Stimulated activated effector memory CD8-positive, alpha-beta T cell treated with anti-CD3 and anti-CD28 coated beads, Interleukin-12 subunit alpha, Interleukin-12 subunit beta, amount 100 ng/mL, for 72 hours (primary cell): ENCODE data around the gene DYNC2H1.

Experiments
- ATAC-seq: fragments of 150-1000 bp; cut with Tn5 transposase; 2 replicates; pipeline ENCODE4 v1.10.0; 2021
- DNase-seq, 2 donors: peaks; one replicate each; pipeline ENCODE4 v3.0.0; 2021 to 2022; ENCODE audit warnings: low spot score in 2 of 2
- H3K27ac Mint-ChIP-seq: one replicate; pipeline ENCODE4 v1.8.0; 2022; ENCODE audit warnings: mild to moderate bottlenecking, mixed read lengths
- H3K36me3 Mint-ChIP-seq: one replicate; pipeline ENCODE4 v1.8.0; 2022; ENCODE audit warnings: mild to moderate bottlenecking, mixed read lengths
- H3K4me1 Mint-ChIP-seq: one replicate; pipeline ENCODE4 v1.8.0; 2022; ENCODE audit warnings: mixed read lengths
- H3K4me3 Mint-ChIP-seq: one replicate; pipeline ENCODE4 v1.8.0; 2022; ENCODE audit warnings: mild to moderate bottlenecking, mixed read lengths
- H3K9me3 Mint-ChIP-seq: one replicate; pipeline ENCODE4 v1.8.0; 2022; ENCODE audit warnings: mixed read lengths

The DYNC2H1 gene

GRCh38 chr11:103284260-103284659 lies 175.0 kb downstream of the DYNC2H1 start:
- no peak for ATAC-seq
- H3K36me3 Mint-ChIP-seq, result no peaks in the 10 kb centered on the region
- no peak for DNase-seq

GRCh38 chr11:103294516-103294915 lies 185.3 kb downstream of the DYNC2H1 start:
- H3K36me3 Mint-ChIP-seq, result no peaks in the 10 kb centered on the region
- no peaks in the 10 kb centered on the region for H3K4me1 Mint-ChIP-seq
- no peak for ATAC-seq
- no peak overlapping the region for H3K4me3 Mint-ChIP-seq
- peaks cover 26% of the 10 kb centered on the region for H3K9me3 Mint-ChIP-seq
- no peak for DNase-seq
- H3K27ac Mint-ChIP-seq, result no peak overlapping the region

More at GRCh38 chr11:103284260-103284659, 175.0 kb downstream of the DYNC2H1 start:
- no peak overlapping the region for H3K27ac Mint-ChIP-seq
- no peaks in the 10 kb centered on the region for H3K9me3 Mint-ChIP-seq
- H3K4me3 Mint-ChIP-seq, result no peak overlapping the region
- H3K4me1 Mint-ChIP-seq, result no peaks in the 10 kb centered on the region

GRCh38 chr11:103295704-103296103 lies 186.5 kb downstream of the DYNC2H1 start:
- H3K9me3 Mint-ChIP-seq, result peaks cover 26% of the 10 kb centered on the region
- DNase-seq (no peak), ATAC-seq (no peak)
- H3K4me3 Mint-ChIP-seq, result no peak overlapping the region
- H3K27ac Mint-ChIP-seq, result no peak overlapping the region
- no peaks in the 10 kb centered on the region for H3K4me1 Mint-ChIP-seq
- no peaks in the 10 kb centered on the region for H3K36me3 Mint-ChIP-seq

- no peak for ATAC-seq
- H3K9me3 Mint-ChIP-seq, result peaks cover 16% of the 10 kb centered on the region
- no peaks in the 10 kb centered on the region for H3K36me3 Mint-ChIP-seq
Measured at GRCh38 chr11:103297900-103298299, 188.7 kb downstream of the DYNC2H1 start.

GRCh38 chr11:103315248-103315647 lies 206.0 kb downstream of the DYNC2H1 start:
- Mint-ChIP-seq H3K9me3 (no peaks in the 10 kb centered on the region), H3K4me1 (no peaks in the 10 kb centered on the region), H3K4me3 (no peak overlapping the region), H3K27ac (no peak overlapping the region), H3K36me3 (no peaks in the 10 kb centered on the region)
- ATAC-seq, result no peak
- no peak for DNase-seq

More at GRCh38 chr11:103297900-103298299, 188.7 kb downstream of the DYNC2H1 start:
- DNase-seq, result no peak
- H3K4me3 Mint-ChIP-seq, result no peak overlapping the region
- H3K27ac Mint-ChIP-seq, result no peak overlapping the region
- H3K4me1 Mint-ChIP-seq, result no peaks in the 10 kb centered on the region

- no peaks in the 10 kb centered on the region for H3K9me3 Mint-ChIP-seq
- no peak for ATAC-seq
- H3K27ac Mint-ChIP-seq, result no peak overlapping the region
- no peaks in the 10 kb centered on the region for H3K36me3 Mint-ChIP-seq
- DNase-seq, result no peak
- H3K4me1 Mint-ChIP-seq, result no peaks in the 10 kb centered on the region
- H3K4me3 Mint-ChIP-seq, result no peak overlapping the region
Measured at GRCh38 chr11:103317118-103317517, 207.9 kb downstream of the DYNC2H1 start.

- DNase-seq, result no peak
- H3K4me3 Mint-ChIP-seq, result no peak overlapping the region
Measured at GRCh38 chr11:103322821-103323220, 213.6 kb downstream of the DYNC2H1 start.

GRCh38 chr11:103325686-103326069 lies 216.5 kb downstream of the DYNC2H1 start:
- peak overlapping the region; percentile 57 for H3K27ac Mint-ChIP-seq
- no peaks in the 10 kb centered on the region for H3K9me3 Mint-ChIP-seq
- ATAC-seq (no peak), DNase-seq (no peak)
- H3K4me3 Mint-ChIP-seq, result no peak overlapping the region
- H3K36me3 Mint-ChIP-seq, result no peaks in the 10 kb centered on the region
- peaks cover 9% of the 10 kb centered on the region for H3K4me1 Mint-ChIP-seq

More at GRCh38 chr11:103322821-103323220, 213.6 kb downstream of the DYNC2H1 start:
- Mint-ChIP-seq H3K27ac (no peak overlapping the region), H3K4me1 (peaks cover 9% of the 10 kb centered on the region), H3K9me3 (no peaks in the 10 kb centered on the region), H3K36me3 (no peaks in the 10 kb centered on the region)
- no peak for ATAC-seq

- Mint-ChIP-seq H3K4me3 (no peak overlapping the region), H3K4me1 (peaks cover 9% of the 10 kb centered on the region), H3K27ac (peak overlapping the region; percentile 57), H3K9me3 (no peaks in the 10 kb centered on the region), H3K36me3 (no peaks in the 10 kb centered on the region)
- DNase-seq (peak; percentile 11 to 61), ATAC-seq (peak; percentile 79)
Measured at GRCh38 chr11:103326070-103326794, 217.0 kb downstream of the DYNC2H1 start.

GRCh38 chr11:103327721-103328120 lies 218.5 kb downstream of the DYNC2H1 start:
- H3K36me3 Mint-ChIP-seq, result no peaks in the 10 kb centered on the region
- peaks cover 9% of the 10 kb centered on the region for H3K4me1 Mint-ChIP-seq
- no peak overlapping the region for H3K27ac Mint-ChIP-seq
- no peak overlapping the region for H3K4me3 Mint-ChIP-seq
- ATAC-seq, result no peak
- no peak for DNase-seq
- H3K9me3 Mint-ChIP-seq, result no peaks in the 10 kb centered on the region

GRCh38 chr11:103332409-103332808 lies 223.2 kb downstream of the DYNC2H1 start:
- DNase-seq, result no peak
- Mint-ChIP-seq H3K36me3 (no peaks in the 10 kb centered on the region), H3K9me3 (no peaks in the 10 kb centered on the region), H3K4me1 (no peaks in the 10 kb centered on the region), H3K27ac (no peak overlapping the region), H3K4me3 (no peak overlapping the region)
- ATAC-seq, result no peak

- Mint-ChIP-seq H3K27ac (no peak overlapping the region), H3K36me3 (no peaks in the 10 kb centered on the region), H3K4me1 (no peaks in the 10 kb centered on the region), H3K4me3 (no peak overlapping the region), H3K9me3 (no peaks in the 10 kb centered on the region)
- DNase-seq (no peak), ATAC-seq (no peak)
Measured at GRCh38 chr11:103338621-103339484, 229.6 kb downstream of the DYNC2H1 start.

GRCh38 chr11:103339485-103339857 lies 230.2 kb downstream of the DYNC2H1 start:
- ATAC-seq, result no peak
- H3K4me3 Mint-ChIP-seq, result no peak overlapping the region
- no peaks in the 10 kb centered on the region for H3K36me3 Mint-ChIP-seq
- H3K4me1 Mint-ChIP-seq, result no peaks in the 10 kb centered on the region
- no peaks in the 10 kb centered on the region for H3K9me3 Mint-ChIP-seq
- DNase-seq, result no peak
- H3K27ac Mint-ChIP-seq, result no peak overlapping the region

- Mint-ChIP-seq H3K4me1 (no peaks in the 10 kb centered on the region), H3K36me3 (no peaks in the 10 kb centered on the region), H3K9me3 (no peaks in the 10 kb centered on the region), H3K27ac (no peak overlapping the region), H3K4me3 (no peak overlapping the region)
- ATAC-seq (no peak), DNase-seq (no peak)
Measured at GRCh38 chr11:103340956-103341355, 231.7 kb downstream of the DYNC2H1 start.

- ATAC-seq (no peak), DNase-seq (no peak)
- Mint-ChIP-seq H3K4me1 (no peaks in the 10 kb centered on the region), H3K4me3 (no peak overlapping the region), H3K9me3 (no peaks in the 10 kb centered on the region), H3K27ac (no peak overlapping the region), H3K36me3 (no peaks in the 10 kb centered on the region)
Measured at GRCh38 chr11:103344886-103345285, 235.7 kb downstream of the DYNC2H1 start.

GRCh38 chr11:103349595-103349994 lies 240.4 kb downstream of the DYNC2H1 start:
- Mint-ChIP-seq H3K27ac (no peak overlapping the region), H3K4me1 (no peaks in the 10 kb centered on the region), H3K4me3 (no peak overlapping the region), H3K9me3 (no peaks in the 10 kb centered on the region), H3K36me3 (no peaks in the 10 kb centered on the region)
- ATAC-seq (no peak), DNase-seq (no peak)
